HG02759 (cell line): ENCODE data around the gene DYNLL1.
"Not testable (repeated sequence)": the region's sequence is repeated elsewhere in the genome, so short reads cannot be mapped to it uniquely, and the experiment has no call there.

Experiments
- ATAC-seq: cut with Tn5 transposase; IDR thresholded peaks from one replicate; pipeline ENCODE4 v1.9.1; 2021; ENCODE audit warnings: mild to moderate bottlenecking, moderate library complexity; ENCODE audit not compliant: unreplicated experiment

The DYNLL1 gene

DNA sequence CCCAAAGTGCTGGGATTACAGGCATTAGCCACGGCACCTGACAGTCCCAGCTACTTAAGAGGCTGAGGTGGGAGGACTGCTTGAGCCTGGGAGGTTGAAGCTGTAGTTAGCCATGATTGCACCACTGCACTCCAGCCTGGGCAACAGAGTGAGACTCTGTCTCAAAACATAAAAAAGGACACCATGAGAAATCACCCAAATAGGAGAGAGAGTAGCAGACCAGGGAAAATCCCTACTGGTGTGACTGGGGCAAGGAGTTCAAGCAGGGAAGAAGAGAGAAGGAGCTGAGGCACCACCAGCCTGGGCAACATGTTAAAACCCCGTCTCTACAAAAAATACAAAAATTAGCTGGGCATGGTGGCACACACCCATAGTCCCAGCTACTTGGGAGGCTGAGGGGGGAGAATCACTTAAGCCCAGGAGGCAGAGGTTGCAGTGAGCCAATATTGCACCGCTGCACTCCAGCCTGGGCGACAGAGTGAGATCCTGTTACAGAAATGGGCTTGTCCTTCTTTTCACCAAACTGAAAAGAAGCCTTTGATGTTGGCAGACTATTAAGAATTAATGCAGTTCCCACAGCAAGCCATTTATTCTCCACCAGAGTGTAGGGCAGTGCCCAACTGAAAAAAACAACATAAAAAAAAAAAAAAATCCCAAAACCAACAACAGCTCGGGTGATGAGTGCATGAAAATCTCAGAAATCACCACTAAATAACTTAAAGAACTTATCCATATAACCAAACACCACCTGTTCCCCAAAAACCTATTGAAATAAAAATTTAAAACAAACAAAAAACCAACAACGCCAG is 21.9 kb upstream of the DYNLL1 start:
- ATAC-seq: no peak

DNA sequence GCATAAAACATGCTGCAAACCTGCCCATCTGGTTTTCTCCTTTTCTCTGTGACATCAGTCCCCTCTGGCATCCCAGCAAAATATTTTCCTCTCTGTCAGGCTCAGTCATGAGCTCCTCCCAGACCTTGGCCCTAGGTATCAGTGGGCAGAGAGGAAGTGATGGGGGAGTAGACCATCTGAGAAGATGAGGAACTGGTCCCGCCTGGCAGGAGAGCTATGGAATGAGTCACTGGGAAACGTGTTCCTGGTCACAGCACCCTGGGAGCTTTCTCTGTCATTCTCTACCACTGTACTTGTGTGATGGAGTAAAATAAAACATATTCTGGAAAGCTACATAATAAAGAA is 21.3 kb upstream of the DYNLL1 start:
- no peak for ATAC-seq

DNA sequence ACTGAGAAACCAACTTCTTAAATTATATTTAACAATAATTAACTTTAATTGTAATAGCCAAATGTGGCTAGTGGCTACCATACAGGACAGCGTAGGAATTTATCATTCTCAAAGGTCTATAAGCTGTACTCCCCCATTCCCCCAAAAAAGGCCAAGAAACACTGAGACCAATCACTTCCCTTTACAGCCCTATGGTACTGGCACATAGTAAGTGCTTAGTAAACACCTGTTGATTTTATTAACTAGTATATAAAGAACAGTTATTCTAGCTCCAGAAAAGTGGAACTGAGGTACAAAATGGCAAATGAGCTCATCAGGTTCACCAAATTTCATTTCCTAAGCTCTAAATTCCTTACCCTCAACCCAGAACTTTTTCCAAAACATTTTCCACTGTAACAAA is 20.3 kb upstream of the DYNLL1 start:
- no peak for ATAC-seq

DNA sequence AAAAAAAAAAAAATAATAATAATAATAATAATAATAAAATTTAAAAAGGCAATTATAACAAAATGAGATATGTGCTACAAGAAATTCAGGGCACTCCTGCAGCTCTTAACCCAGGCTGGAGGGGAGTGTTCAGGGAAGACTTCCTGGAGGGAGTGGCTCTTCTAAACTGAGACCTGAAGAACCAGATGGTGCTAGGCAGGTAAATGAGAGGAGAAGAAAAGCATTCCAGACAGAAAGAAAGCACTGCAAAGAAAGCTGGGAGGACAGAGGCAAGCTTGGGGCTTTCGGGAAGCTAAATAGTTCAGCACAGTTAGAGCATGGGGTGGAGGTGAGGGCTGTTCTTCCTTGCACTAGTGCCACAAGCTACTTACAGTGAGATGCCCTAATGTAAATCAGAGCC is 16.5 kb upstream of the DYNLL1 start:
- no peak for ATAC-seq

DNA sequence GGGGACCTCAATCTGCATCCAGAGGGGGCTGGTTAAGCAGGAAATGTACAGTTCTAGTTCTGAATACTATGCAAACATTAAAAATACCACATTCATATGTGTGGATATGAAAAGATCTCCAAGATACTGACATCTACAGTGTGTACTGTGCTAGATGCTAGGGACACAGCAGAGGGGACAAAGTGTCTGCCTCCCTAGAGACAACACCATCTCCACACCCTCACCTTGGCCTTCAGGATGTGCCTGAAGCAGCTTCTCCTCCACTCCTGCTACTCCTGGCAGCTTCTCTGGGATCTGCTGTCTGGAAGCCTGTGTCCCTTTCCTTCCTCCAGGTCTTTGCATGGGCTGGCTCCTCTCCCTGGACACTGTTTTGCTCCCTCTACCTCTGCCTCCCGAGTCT is 15.7 kb upstream of the DYNLL1 start:
- ATAC-seq: no peak

DNA sequence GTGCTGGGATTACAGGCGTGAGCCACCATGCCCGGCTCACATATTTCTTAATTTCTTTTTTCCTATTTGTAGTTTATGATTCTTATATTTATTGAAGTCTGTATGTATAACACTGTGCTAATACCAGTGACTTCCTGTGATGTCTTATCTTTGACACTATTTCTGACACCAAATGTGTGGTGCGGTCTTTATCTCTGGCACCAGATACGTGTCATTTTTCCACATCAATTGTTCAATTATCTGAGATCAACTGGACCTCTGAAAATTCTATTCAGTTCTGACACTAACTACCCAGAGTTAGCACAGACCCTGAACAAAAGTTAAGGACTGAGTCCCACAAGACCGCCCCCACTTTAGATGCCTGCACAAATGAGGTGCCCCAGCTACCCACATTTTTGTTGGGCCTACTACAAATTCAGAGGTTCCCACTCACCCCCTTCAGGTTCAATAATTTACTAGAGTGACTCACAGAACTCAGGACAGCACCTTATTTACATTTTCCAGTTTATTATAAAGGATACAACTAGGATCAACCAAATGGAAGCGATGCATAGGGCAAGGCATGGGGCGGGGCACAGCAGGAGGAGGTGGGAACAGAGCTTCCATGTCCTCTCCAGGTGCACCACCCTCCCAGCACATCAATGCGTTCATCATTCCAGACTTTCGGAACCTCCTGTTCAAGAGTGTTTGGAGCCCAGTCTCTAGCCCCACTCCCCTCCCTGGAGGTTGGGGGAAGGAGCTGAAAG is 14.7 kb upstream of the DYNLL1 start:
- no peak for ATAC-seq

DNA sequence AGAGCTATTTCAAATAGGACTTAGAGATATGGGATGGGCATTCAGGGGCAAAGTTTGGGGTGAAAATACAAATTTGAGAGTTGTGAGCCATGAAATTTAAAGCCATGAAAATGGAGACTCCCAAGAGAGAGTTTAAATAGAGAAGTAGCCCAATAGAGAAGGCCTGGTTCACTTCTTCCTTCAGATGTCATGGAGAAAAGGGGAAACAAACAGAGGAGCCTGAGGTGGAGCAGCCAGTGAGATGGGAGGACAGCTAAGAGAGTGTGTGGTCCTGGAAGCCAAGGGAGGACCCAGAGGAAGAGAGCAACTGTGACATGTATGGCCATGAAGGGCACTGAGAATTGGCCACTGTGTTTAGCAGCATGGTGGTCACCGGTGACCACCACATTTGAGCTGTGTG is 12.3 kb upstream of the DYNLL1 start:
- no peak for ATAC-seq

DNA sequence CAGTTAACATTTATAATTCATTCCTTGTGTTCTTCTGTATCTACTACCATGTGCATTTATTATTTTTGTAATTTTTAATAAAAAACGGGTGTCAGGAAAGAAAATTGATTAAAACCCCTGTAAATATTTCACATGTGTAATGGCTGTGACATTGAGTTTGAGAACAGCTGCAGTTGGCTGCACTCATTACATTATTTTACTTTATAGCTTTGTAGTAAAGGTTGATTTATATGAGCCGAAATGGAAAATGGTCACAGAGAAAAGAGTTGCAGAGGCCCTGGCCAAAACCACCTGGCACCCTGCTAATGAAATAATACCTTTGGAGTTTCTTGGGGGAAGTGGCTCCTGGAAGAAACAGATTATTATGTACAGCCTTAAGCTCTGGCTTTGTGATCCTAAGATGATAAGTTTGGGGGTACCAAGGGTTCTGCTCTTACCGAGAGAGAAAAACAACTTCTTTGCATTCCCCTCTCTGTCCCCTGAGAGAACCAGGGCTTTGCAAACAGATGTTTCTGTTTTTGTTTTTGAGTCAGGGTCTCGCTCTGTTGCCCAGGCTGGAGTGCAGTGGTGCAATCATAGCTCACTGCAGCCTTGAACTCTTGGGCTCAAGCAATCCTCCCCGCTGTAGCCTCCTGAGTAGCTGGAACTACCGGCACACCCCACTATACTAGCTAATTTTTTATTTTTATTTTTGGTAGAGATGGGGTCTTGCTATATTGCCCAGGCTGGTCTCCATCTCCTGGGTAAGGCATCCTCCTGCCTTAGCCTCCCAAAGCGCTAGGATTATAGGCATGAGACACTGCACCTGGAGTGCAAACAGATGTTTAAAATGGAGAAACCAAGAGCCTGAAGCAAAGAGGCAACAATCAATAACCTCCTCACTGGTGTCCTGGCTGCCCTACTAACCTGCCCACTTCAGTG is 9.7 kb upstream of the DYNLL1 start:
- ATAC-seq: no peak

DNA sequence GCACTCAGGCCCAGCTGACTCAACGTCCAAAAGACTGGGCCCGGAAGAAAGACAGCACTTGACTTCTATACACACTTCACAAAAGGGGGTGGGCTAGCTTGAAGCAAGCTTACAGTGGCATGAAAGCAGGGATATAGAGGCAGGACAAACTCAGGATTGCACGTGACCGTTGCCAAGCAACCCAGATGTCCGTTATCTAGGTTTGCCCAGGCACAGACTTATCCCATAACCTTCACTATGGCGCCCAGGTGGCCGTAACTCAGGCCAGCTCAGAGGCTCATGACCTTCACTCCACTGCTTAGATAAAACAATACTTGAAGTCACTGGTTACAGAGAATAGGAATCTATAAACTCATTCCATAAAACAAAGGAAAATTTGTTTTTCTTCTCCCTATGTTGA is 8.4 kb upstream of the DYNLL1 start:
- not testable (repeated sequence) for ATAC-seq

DNA sequence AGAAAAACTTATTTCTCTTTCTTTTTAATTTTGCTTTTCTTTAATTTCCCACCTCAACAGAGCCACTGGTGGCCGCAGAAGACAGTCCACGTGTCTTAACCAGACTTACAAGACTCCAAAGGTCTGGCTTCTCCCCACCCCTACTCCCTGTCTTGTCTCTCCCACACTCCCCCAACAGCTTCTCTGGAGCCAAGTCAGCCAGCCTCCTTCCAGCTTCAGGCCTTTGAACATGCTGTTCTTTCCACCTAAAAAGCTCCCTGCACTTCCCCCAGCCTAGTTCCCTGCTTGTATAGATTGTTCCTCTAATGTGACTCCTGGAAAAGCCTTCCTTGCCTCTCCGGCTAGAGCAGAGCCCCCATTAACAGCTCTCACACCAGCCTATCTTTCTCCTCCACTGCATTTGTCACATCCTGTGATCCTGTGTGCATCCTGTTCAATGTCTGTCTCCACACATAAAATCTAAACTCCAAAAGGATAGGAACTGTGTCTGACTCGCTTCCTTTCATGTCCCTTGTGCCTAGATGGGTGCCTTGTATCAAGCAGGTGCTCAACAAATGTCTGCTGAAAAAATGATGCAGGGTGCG is 7.8 kb upstream of the DYNLL1 start:
- no peak for ATAC-seq

DNA sequence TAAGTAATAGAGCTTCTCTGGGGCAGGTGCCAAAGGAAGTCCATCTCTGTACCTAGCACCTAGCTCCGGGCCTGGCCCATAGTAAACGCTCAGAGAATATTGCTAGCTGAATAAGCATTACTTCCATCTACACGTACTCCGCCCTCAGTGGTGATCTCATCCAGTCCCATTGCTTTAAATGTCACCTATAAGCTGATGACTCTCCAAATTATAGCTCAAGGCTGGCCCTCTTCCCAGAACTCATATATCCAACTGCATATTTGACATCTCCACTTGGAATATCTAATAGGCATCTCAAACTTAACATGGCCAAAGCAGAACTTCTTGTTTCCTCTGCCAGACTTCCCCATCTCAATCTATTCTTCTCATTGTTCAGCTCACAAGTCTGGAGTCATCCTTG is 6.9 kb upstream of the DYNLL1 start:
- no peak for ATAC-seq

DNA sequence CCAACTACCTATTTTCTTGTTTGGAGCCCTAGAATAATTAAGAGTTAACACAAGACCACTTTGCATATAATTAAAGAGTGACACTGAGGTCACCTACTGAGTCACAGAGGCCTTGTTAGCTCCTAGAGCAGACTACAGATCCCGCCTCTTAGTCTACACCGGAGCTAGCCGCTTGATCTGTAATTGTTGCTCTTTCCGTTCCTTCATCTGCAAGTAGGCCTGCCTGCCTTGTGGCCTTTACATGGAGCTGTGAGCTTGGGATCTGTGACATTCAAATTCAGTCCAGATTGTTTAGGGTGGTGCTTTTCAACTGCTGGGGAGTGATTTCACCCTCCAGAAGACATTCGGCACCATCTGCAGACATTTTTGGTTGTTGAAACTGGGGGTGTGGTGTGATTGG is 5.6 kb upstream of the DYNLL1 start:
- ATAC-seq: no peak

DNA sequence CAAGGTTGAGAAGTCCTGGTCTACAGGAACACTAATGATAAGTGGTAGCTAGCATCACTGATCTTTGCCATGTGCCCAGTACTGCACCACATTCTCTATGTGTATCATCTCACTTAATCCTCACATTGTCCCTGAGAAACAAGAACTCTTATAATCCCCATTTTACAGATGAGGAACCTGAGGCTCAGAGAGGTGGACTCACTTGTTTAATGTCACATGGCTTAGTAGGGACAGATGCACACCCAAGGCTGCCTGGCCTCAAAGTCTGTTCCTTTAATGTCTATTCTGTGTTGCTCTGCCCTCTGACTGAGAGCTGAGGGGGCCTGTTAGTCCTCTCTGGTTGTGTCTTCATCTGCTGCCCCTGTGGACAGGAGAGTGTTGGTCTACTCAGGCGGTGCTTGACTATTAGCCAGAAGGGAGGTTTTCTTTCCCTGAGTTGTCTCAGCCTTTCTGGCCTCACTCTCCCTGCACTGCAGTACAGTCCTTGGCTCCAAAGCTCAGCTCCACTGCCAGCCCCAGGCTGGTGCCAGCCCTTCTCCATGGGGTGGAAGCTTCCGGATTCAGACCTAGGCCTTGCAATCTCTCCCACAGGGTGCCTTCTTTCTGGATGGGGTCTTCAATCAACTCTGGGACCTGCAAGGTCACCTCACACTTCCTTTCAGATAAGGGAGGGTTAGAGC is 4.9 kb upstream of the DYNLL1 start:
- no peak for ATAC-seq

DNA sequence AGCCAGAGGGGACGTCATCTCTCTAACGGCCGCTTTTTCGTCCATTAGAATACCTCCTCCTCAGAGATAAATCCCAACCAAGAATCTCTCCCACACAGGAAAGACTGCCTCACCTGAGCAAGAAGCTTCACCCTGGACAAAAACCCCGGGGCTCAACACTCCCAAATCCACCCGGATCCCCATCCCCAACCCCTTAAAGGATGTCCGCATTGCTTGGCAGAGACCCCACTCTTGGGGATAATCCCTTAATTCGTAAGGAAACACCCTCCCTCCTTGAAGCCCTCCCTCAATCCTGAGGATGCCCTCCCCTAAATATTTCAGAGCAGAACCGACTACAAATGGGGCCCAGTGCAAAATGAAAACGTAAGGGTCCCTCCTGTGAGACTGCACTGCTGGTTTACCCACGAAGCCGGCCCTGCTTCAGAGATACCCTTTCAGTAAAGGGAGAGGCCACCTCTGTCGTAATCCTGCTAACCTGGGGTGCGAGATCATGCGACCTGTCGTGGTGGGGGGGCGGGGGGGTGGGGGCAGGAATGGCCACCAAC is 655 bp upstream of the DYNLL1 start:
- ATAC-seq: no peak

DNA sequence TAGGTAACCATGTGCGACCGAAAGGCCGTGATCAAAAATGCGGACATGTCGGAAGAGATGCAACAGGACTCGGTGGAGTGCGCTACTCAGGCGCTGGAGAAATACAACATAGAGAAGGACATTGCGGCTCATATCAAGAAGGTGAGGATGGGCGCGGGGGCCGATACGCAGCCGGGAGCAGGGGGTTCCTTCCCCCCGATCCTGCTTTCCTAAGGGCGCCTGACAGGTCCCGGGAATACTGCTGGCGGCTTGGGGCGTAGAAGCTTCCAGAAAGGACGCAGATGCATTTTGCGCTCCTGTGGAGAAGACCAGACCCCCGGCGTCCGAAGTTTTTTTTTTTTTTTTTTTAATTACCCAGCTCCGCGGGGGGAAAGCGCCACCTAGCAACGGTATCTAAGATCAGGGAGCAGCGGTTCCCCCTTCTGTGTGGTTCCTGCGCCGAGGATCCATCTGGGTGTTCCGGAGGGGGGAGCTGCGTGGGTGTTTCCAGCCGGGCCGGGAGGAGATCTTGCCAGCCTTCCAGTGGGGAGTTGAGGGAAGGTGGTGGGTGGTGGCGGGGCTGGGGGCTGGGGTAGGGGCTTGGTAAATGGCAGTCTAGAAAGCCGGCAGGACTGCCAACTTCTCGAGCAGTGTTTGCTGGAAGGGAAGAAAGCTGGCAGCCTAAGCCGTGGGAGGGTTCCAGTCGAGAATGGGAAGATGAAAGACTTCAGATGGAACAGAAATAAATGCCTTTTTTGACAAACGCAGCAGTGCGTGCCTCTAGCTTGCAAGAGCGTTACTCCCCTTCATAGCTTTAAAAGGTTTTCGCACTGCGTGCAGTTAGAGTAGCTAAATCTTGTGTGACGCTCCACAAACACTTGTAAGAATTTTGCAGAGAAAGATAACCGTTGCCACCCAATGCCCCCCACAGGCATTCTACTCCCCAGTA is 764 bp downstream of the DYNLL1 start:
- ATAC-seq: peak; percentile 11

DNA sequence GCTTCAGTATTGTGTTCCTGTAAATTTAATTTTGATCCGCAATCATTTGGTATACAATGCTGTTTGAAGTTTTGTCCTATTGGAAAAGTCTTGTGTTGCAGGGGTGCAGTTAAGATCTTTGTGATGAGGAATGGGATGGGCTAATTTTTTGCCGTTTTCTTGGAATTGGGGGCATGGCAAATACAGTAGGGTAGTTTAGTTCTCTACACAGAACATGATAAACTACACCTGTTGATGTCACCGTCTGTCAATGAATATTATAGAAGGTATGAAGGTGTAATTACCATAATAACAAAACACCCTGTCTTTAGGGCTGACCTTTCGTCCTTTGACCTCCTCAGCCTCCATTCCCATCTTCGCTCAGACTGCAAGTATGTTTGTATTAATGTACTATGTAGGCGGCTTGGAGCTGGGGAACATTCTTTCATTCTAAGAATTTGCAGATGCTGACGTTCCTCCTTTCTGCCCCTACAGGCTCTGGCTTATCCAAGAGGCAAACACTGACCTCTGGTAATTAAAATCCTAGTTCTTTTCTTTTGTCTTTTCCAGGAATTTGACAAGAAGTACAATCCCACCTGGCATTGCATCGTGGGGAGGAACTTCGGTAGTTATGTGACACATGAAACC is 1.7 kb downstream of the DYNLL1 start:
- ATAC-seq: no peak

DNA sequence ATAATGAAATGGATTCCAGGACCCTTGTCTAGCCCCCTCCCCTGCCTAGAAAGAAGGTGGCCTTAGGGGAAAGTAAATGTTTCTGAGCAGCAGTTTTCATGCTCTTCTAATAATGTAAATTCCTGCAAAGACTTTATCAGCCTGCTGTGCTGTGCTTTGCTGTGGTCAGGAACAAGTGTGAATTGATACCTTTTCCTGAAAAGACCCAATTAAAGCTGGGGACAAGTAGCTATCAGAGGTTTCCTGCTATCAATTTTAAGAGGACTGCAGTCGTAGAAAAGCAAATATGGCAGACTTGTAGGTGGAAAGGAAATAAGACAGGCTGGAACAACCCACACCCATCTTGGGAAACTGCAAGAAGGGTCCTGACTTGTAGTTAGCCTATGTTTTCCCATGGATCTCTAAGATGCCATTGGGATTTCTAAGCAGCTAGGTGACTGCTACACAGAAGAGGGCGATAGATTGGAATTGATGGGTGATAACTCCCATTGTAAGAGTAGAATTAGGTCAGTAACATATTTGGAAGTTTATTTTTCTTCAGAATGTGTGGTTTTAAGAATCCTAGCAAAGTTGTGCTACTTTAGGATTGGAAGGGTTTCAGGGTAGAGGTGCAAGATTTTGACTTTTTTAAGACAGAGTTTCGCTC is 3.1 kb downstream of the DYNLL1 start:
- ATAC-seq: no peak

DNA sequence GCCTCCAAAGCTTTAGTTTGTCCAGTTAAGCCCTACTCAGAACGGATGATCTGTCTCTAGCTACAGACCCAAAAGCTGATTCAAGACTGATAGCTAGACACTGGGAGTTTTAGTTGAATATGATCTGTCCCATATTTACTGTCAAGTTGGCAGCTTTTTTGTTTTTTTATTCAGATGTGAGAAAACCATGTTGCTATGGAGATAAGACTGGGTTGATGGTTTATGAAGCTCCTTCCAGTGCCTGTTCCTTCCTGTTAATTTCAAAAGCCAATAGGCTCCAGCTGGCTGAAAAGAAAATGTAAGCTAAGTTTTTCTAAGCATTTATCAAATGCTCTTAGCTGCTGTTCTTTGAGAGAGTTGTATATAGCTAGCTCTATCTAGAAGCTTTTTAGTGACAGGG is 4.7 kb downstream of the DYNLL1 start:
- ATAC-seq: no peak
